HEK293 (cell line): ENCODE measurements around the gene PXYLP1.

Source experiments
- GLI4 ChIP-seq: fragments of 450-650 bp; formaldehyde crosslinking; IDR thresholded peaks from 2 replicates; pipeline ENCODE4 v1.5.1; 2016; ENCODE audit warnings: missing biosample characterization, missing genetic modification characterization
- SP2 ChIP-seq: fragments of 450-650 bp; formaldehyde crosslinking; IDR thresholded peaks from 2 replicates; pipeline ENCODE4 v1.5.1; 2016; ENCODE audit warnings: missing biosample characterization, missing genetic modification characterization
- ZNF2 ChIP-seq: fragments of 450-650 bp; formaldehyde crosslinking; IDR thresholded peaks from 2 replicates; pipeline ENCODE4 v1.5.1; 2016; ENCODE audit warnings: missing biosample characterization, missing genetic modification characterization
- ZNF624 ChIP-seq: fragments of 450-650 bp; formaldehyde crosslinking; IDR thresholded peaks from 2 replicates; pipeline ENCODE4 v1.5.1; 2017; ENCODE audit warnings: missing biosample characterization, missing genetic modification characterization
- ZNF677 ChIP-seq: fragments of 450-650 bp; IDR thresholded peaks from 2 replicates; pipeline ENCODE4 v1.5.0; 2018; ENCODE audit warnings: missing biosample characterization, mild to moderate bottlenecking, missing genetic modification characterization, moderate library complexity
- TF ChIP-seq, protein P1 (sequence below): fragments of 450-650 bp; formaldehyde crosslinking; IDR thresholded peaks from 2 replicates; pipeline ENCODE4 v1.5.1; 2016; ENCODE audit warnings: missing biosample characterization, missing genetic modification characterization
- TF ChIP-seq, protein P2 (sequence below): IDR thresholded peaks from 2 replicates; pipeline ENCODE4 v1.6.1; 2011; ENCODE audit warnings: mild to moderate bottlenecking, low read depth, low read length, borderline replicate concordance

DNA sequence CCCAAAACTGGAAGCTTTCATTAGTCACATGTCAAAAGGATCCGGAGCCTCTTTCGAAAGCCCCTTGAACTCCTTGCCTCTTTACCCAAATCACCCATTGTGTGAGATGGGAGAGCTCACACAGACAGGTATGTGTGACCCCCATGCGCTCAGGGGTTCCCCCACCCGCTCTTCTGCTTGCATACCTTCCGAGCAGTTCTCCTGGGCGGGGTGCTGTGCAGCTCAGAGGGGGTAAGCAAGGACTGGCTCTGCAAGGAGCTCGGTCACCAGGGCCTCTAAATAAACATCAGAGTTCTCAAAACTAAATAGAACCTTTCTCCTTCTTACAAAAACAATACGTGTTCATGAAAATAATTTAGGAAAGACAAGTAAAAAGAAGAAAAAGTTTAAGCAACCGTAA, 55.7 kb downstream of the PXYLP1 start:
- TF ChIP-seq ZNF677 (tag by site-specific recombination): no peak
- TF ChIP-seq, protein P1, sequence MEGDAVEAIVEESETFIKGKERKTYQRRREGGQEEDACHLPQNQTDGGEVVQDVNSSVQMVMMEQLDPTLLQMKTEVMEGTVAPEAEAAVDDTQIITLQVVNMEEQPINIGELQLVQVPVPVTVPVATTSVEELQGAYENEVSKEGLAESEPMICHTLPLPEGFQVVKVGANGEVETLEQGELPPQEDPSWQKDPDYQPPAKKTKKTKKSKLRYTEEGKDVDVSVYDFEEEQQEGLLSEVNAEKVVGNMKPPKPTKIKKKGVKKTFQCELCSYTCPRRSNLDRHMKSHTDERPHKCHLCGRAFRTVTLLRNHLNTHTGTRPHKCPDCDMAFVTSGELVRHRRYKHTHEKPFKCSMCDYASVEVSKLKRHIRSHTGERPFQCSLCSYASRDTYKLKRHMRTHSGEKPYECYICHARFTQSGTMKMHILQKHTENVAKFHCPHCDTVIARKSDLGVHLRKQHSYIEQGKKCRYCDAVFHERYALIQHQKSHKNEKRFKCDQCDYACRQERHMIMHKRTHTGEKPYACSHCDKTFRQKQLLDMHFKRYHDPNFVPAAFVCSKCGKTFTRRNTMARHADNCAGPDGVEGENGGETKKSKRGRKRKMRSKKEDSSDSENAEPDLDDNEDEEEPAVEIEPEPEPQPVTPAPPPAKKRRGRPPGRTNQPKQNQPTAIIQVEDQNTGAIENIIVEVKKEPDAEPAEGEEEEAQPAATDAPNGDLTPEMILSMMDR (tag by site-specific recombination): no peak
- TF ChIP-seq, protein P2, sequence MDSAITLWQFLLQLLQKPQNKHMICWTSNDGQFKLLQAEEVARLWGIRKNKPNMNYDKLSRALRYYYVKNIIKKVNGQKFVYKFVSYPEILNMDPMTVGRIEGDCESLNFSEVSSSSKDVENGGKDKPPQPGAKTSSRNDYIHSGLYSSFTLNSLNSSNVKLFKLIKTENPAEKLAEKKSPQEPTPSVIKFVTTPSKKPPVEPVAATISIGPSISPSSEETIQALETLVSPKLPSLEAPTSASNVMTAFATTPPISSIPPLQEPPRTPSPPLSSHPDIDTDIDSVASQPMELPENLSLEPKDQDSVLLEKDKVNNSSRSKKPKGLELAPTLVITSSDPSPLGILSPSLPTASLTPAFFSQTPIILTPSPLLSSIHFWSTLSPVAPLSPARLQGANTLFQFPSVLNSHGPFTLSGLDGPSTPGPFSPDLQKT: no peak
- TF ChIP-seq SP2: no peak
- TF ChIP-seq GLI4 (tag by site-specific recombination): no peak
- no peak for TF ChIP-seq ZNF624 (tag by site-specific recombination)
- no peak for TF ChIP-seq ZNF2 (tag by site-specific recombination)
